PC-3 (cell line): Measurements from ENCODE around the gene CDC27.

Experiments
- CTCF ChIP-seq: fragments of 300-600 bp; sonication (generic); conservative IDR thresholded peaks from 2 replicates; pipeline ENCODE4 v1.5.1; 2017; ENCODE audit warnings: antibody characterized with exemption, low read depth, mild to moderate bottlenecking, low read length
- EZH2phosphoT487 ChIP-seq: fragments of 300-600 bp; sonication (generic); IDR thresholded peaks from 2 replicates; pipeline ENCODE4 v1.6.1; 2018; ENCODE audit warnings: mild to moderate bottlenecking, antibody characterized with exemption, low read length, borderline replicate concordance

GRCh38 chr17:47085736-47086135, 103.4 kb downstream of the CDC27 start:
- no peak for TF ChIP-seq EZH2phosphoT487
- TF ChIP-seq CTCF: no peak
